ENCODE results near the gene KLHL33. TPM values are rescaled to one million over a fixed set of nuclear protein-coding genes. Genes with fewer than 3 reads are reported as not detected.
A peak's percentile ranks its signal among the peaks of the same experiment; 100 is the strongest.

The KLHL33 gene
- total RNA-seq, 2 donors from 2014 or later, result 0.05 TPM

- intact Hi-C loops (cut with DNase I), result loop anchor here (10.0 kb wide), 2 partner anchors 117 to 223 kb away; partner anchors contain the start of genes ANG, PARP2 and RNASE4
- Histone ChIP-seq H3K4me1 (peaks cover 12% of the 10 kb centered on the region), H3K27me3 (no peaks in the 10 kb centered on the region), H3K36me3 (peaks cover 16% of the 10 kb centered on the region), H3K9ac (ENCODE audit: low read depth in 2 of 2, low read length in 2 of 2) (peak within 1 kb of the TSS; percentile 72 to 98), H3K4me3 (peak within 1 kb of the TSS; percentile 91), H3K27ac (peak within 1 kb of the TSS; percentile 95), H3K9me3 (no peaks in the 10 kb centered on the region)
- peak; percentile 99 for DNase-seq
- no peak for TF ChIP-seq CTCF (IDR thresholded peaks at IDR 0.05)
These were observed 25.5 kb upstream of the KLHL33 start, which contains the start of gene PIP4P1 for GRCh38 chr14:20461225-20462141. Gene PIP4P1, minus strand, starts transcription at chr14:20461434. Its CDS starts 109 bp downstream, at chr14:20461325.

GRCh38 chr14:20460458-20461224, 24.7 kb upstream of the KLHL33 start:
- Histone ChIP-seq H3K27ac (peak overlapping the region; percentile 95), H3K9me3 (no peaks in the 10 kb centered on the region), H3K4me3 (peak overlapping the region; percentile 91), H3K27me3 (no peaks in the 10 kb centered on the region), H3K9ac (ENCODE audit: low read depth in 2 of 2, low read length in 2 of 2) (peak overlapping the region; percentile 72 to 98), H3K36me3 (peaks cover 16% of the 10 kb centered on the region), H3K4me1 (peaks cover 12% of the 10 kb centered on the region)
- TF ChIP-seq CTCF (IDR thresholded peaks at IDR 0.05), result no peak
- intact Hi-C loops (cut with DNase I), result loop anchor here (10.0 kb wide), 2 partner anchors 116 to 224 kb away; partner anchors contain the start of genes ANG, PARP2 and RNASE4
- peak; percentile 79 for DNase-seq

- TF ChIP-seq CTCF (IDR thresholded peaks at IDR 0.05), result no peak
- no peaks in the 10 kb centered on the region for H3K9me3 ChIP-seq
- no peak for DNase-seq
- peaks cover 18% of the 10 kb centered on the region for H3K4me1 ChIP-seq
- no peak overlapping the region for H3K4me3 ChIP-seq
- intact Hi-C loops (cut with DNase I), result loop anchor here (5.0 to 10.0 kb wide), 2 partner anchors 46 to 93 kb away; partner anchors contain the start of gene TEP1
- no peak overlapping the region for H3K27ac ChIP-seq
- no peaks in the 10 kb centered on the region for H3K27me3 ChIP-seq
- peaks cover 16% of the 10 kb centered on the region for H3K36me3 ChIP-seq
- no peak overlapping the region for H3K9ac ChIP-seq (ENCODE audit: low read depth in 2 of 2, low read length in 2 of 2)
These were observed 22.2 kb upstream of the KLHL33 start for GRCh38 chr14:20458031-20458789.

- no peak for TF ChIP-seq CTCF (IDR thresholded peaks at IDR 0.05)
- Histone ChIP-seq H3K4me1 (peaks cover 18% of the 10 kb centered on the region), H3K27me3 (no peaks in the 10 kb centered on the region), H3K9me3 (no peaks in the 10 kb centered on the region), H3K4me3 (no peak overlapping the region), H3K9ac (ENCODE audit: low read depth in 2 of 2, low read length in 2 of 2) (no peak overlapping the region), H3K36me3 (peaks cover 20% of the 10 kb centered on the region), H3K27ac (no peak overlapping the region)
- intact Hi-C loops (cut with DNase I), result loop anchor here (5.0 to 10.0 kb wide), 2 partner anchors 45 to 92 kb away; partner anchors contain the start of gene TEP1
- DNase-seq, result no peak
These were observed 21.0 kb upstream of the KLHL33 start for GRCh38 chr14:20456971-20457370.
